Measurements from ENCODE around the gene CES1.

The CES1 gene

GRCh38 chr16:55846598-55847346 is 13.9 kb upstream of the CES1 start:
- Histone ChIP-seq H3K79me2 (ENCODE audit: insufficient read depth, low read length) (no peaks in the 10 kb centered on the region), H3K36me3 (ENCODE audit: insufficient read depth, low read length) (no peaks in the 10 kb centered on the region), H3K9ac (ENCODE audit: low read depth, low read length) (no peak overlapping the region), H4K20me1 (ENCODE audit: insufficient read depth, low read length) (no peaks in the 10 kb centered on the region), H3K4me3 (ENCODE audit: low read depth in 1 of 2, low read length in 2 of 2) (no peak overlapping the region), H3K4me1 (ENCODE audit: insufficient read depth, low read length) (no peaks in the 10 kb centered on the region), H3K4me2 (ENCODE audit: insufficient read depth, low read length) (no peak overlapping the region), H3K27ac (ENCODE audit: low read length) (no peak overlapping the region), H3K27me3 (ENCODE audit: insufficient read depth, low read length, poor library complexity) (peaks cover 11% of the 10 kb centered on the region), H3K9me3 (ENCODE audit: insufficient read depth, low read length, severe bottlenecking) (no peaks in the 10 kb centered on the region), H2AFZ (ENCODE audit: low read depth, low read length) (no peak overlapping the region)
- DNase-seq = no peak
- no peak for TF ChIP-seq CTCF (IDR thresholded peaks at IDR 0.05; ENCODE audit: borderline replicate concordance, extremely low read depth, low read length, poor library complexity, severe bottlenecking)
- TF ChIP-seq EZH2 (IDR thresholded peaks at IDR 0.05; ENCODE audit: borderline replicate concordance, low read depth, low read length, severe bottlenecking) = no peak
- ATAC-seq (ENCODE audit: insufficient read depth, low read depth) = no peak

DNA sequence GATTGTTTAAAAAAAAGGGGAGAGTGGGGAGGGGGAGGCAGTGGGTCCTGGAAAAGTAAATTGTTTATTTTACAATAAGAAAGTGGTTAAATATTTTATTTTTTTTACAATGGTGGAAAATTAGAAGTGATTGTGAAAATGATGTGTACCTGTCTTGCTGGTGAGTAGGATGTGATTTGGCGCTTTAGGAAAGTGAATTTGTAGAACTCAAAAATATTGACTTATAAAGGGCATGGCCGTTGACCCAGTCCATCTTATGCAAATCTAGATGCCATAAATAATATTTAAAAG is 10.2 kb upstream of the CES1 start:
- ATAC-seq (ENCODE audit: insufficient read depth, low read depth) (no peak), DNase-seq (no peak)
- H3K4me1 ChIP-seq (ENCODE audit: insufficient read depth, low read length) = no peaks in the 10 kb centered on the region
- H3K9ac ChIP-seq (ENCODE audit: low read depth, low read length) = no peak overlapping the region
- H3K36me3 ChIP-seq (ENCODE audit: insufficient read depth, low read length) = no peaks in the 10 kb centered on the region
- H3K4me2 ChIP-seq (ENCODE audit: insufficient read depth, low read length) = no peak overlapping the region
- no peaks in the 10 kb centered on the region for H3K9me3 ChIP-seq (ENCODE audit: insufficient read depth, low read length, severe bottlenecking)
- peaks cover 16% of the 10 kb centered on the region for H3K27me3 ChIP-seq (ENCODE audit: insufficient read depth, low read length, poor library complexity)
- no peak overlapping the region for H3K4me3 ChIP-seq (ENCODE audit: low read depth in 1 of 2, low read length in 2 of 2)
- H2AFZ ChIP-seq (ENCODE audit: low read depth, low read length) = no peak overlapping the region
- H3K79me2 ChIP-seq (ENCODE audit: insufficient read depth, low read length) = no peaks in the 10 kb centered on the region
- TF ChIP-seq EZH2 (IDR thresholded peaks at IDR 0.05; ENCODE audit: borderline replicate concordance, low read depth, low read length, severe bottlenecking) = no peak
- TF ChIP-seq CTCF (IDR thresholded peaks at IDR 0.05; ENCODE audit: borderline replicate concordance, extremely low read depth, low read length, poor library complexity, severe bottlenecking) = no peak
- H3K27ac ChIP-seq (ENCODE audit: low read length) = no peak overlapping the region
- no peaks in the 10 kb centered on the region; the same call in 1 of the 2 replicates for H4K20me1 ChIP-seq (ENCODE audit: insufficient read depth, low read length)

- no peaks in the 10 kb centered on the region; the same call in 1 of the 2 replicates for H4K20me1 ChIP-seq (ENCODE audit: insufficient read depth, low read length)
- H3K4me1 ChIP-seq (ENCODE audit: insufficient read depth, low read length) = no peaks in the 10 kb centered on the region
- ATAC-seq (ENCODE audit: insufficient read depth, low read depth) (peak; percentile 73), DNase-seq (peak; percentile 33)
- H3K9me3 ChIP-seq (ENCODE audit: insufficient read depth, low read length, severe bottlenecking) = no peaks in the 10 kb centered on the region
- TF ChIP-seq EZH2 (IDR thresholded peaks at IDR 0.05; ENCODE audit: borderline replicate concordance, low read depth, low read length, severe bottlenecking) (no peak), CTCF (IDR thresholded peaks at IDR 0.05; ENCODE audit: borderline replicate concordance, extremely low read depth, low read length, poor library complexity, severe bottlenecking) (peak; percentile 82)
- H3K4me2 ChIP-seq (ENCODE audit: insufficient read depth, low read length) = no peak overlapping the region
- H3K79me2 ChIP-seq (ENCODE audit: insufficient read depth, low read length) = no peaks in the 10 kb centered on the region
- no peaks in the 10 kb centered on the region for H3K36me3 ChIP-seq (ENCODE audit: insufficient read depth, low read length)
- H3K4me3 ChIP-seq (ENCODE audit: low read depth in 1 of 2, low read length in 2 of 2) = no peak overlapping the region
- peaks cover 18% of the 10 kb centered on the region for H3K27me3 ChIP-seq (ENCODE audit: insufficient read depth, low read length, poor library complexity)
- no peak overlapping the region for H3K9ac ChIP-seq (ENCODE audit: low read depth, low read length)
- H3K27ac ChIP-seq (ENCODE audit: low read length) = no peak overlapping the region
- H2AFZ ChIP-seq (ENCODE audit: low read depth, low read length) = no peak overlapping the region
Measured at GRCh38 chr16:55842369-55843104, 9.6 kb upstream of the CES1 start.
